ENCODE data around the gene HLCS. TPM values are rescaled to one million over a fixed set of nuclear protein-coding genes. Genes with fewer than 3 reads are reported as not detected.
A peak's percentile ranks its signal among the peaks of the same experiment; 100 is the strongest.

The HLCS gene
- total and polyA plus RNA-seq, 5 experiments from 2014 or later, result 6.2 to 13.4 (median 12.3) TPM

DNA sequence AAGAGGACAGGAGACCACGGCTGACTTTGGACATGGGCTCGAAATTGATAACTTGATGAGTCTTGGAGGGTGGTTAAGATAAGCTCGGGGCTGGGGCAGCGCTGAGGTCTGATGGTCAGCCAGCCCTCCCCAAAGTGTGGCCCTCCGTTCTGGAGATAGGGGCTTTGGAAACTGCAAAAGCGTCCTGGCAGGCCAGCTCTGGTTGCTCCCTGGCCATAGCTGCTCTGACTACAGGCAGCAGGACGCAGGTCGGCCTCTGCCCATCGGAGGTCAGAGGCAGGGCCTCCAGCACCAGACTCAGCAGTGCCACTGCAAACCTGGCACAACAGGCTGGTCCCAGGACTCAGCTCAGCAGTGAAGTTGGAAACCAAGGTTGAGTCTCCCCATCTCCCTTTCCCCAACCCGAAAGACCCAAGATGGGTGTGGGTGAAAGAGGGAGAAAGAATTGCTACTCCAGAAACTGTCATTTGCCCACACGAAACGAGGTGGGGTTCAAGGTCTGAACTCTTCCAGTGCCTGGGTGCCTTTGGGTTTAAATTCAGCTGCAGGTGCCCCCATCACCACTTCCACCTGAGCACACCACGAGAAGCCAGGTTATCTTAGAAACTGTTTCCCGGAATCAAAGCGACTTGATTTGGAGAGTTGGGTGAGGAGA lies 262.7 kb downstream of the HLCS start:
- ATAC-seq (no peak), DNase-seq (no peak)
- H3K27me3 Mint-ChIP-seq, result peaks cover 40 to 89% (median 72%) of the 10 kb centered on the region in 5 donors
- peak overlapping the region in 1 of 10 donors; percentile 26 for H3K27ac Mint-ChIP-seq
- POLR2A ChIA-PET, result no interaction called here
- peaks cover 36 to 72% (median 52%) of the 10 kb centered on the region in 4 donors for H3K4me1 Mint-ChIP-seq
- H3K9me3 Mint-ChIP-seq, result peaks cover 0 to 2% (median 0%) of the 10 kb centered on the region in 9 donors
- peaks cover 0 to 18% (median 0%) of the 10 kb centered on the region in 3 donors for H3K36me3 Mint-ChIP-seq
- peak overlapping the region in 6 of 10 donors; percentile 7 to 77 (median 34) for H3K4me3 Mint-ChIP-seq

- Mint-ChIP-seq H3K27ac (no peak overlapping the region), H3K36me3 (peaks cover 0 to 17% (median 0%) of the 10 kb centered on the region in 3 donors), H3K4me1 (peaks cover 31 to 66% (median 48%) of the 10 kb centered on the region in 4 donors), H3K9me3 (peaks cover 0 to 2% (median 0%) of the 10 kb centered on the region in 9 donors), H3K27me3 (peaks cover 36 to 85% (median 70%) of the 10 kb centered on the region in 5 donors), H3K4me3 (peak overlapping the region in 4 of 10 donors; percentile 10 to 26 (median 17))
- POLR2A ChIA-PET, result no interaction called here
- ATAC-seq, result no peak
- no peak for DNase-seq
Measured at GRCh38 chr21:36703123-36703522, 263.3 kb downstream of the HLCS start.

- H3K27me3 Mint-ChIP-seq, result peaks cover 36 to 86% (median 68%) of the 10 kb centered on the region in 5 donors
Measured at GRCh38 chr21:36702622-36702968, 263.9 kb downstream of the HLCS start.

GRCh38 chr21:36701756-36702621 lies 264.5 kb downstream of the HLCS start:
- Mint-ChIP-seq H3K4me1 (peaks cover 28 to 63% (median 46%) of the 10 kb centered on the region in 4 donors), H3K36me3 (peaks cover 0 to 12% (median 0%) of the 10 kb centered on the region in 3 donors), H3K9me3 (peaks cover 0 to 2% (median 0%) of the 10 kb centered on the region in 9 donors), H3K27ac (peak overlapping the region in 1 of 10 donors; percentile 41), H3K4me3 (peak overlapping the region; percentile 1 to 77 (median 56)), H3K27me3 (peaks cover 36 to 86% (median 66%) of the 10 kb centered on the region in 5 donors)
- ATAC-seq (no peak), DNase-seq (no peak)
- POLR2A ChIA-PET, result no interaction called here

More at GRCh38 chr21:36702622-36702968, 263.9 kb downstream of the HLCS start:
- Mint-ChIP-seq H3K36me3 (peaks cover 0 to 15% (median 0%) of the 10 kb centered on the region in 3 donors), H3K9me3 (peaks cover 0 to 2% (median 0%) of the 10 kb centered on the region in 9 donors), H3K4me1 (peaks cover 31 to 63% (median 49%) of the 10 kb centered on the region in 4 donors), H3K27ac (peak overlapping the region in 1 of 10 donors; percentile 41), H3K4me3 (peak overlapping the region in 3 of 10 donors; percentile 11 to 52 (median 39))
- POLR2A ChIA-PET, result no interaction called here
- ATAC-seq, result no peak
- no peak for DNase-seq

DNA sequence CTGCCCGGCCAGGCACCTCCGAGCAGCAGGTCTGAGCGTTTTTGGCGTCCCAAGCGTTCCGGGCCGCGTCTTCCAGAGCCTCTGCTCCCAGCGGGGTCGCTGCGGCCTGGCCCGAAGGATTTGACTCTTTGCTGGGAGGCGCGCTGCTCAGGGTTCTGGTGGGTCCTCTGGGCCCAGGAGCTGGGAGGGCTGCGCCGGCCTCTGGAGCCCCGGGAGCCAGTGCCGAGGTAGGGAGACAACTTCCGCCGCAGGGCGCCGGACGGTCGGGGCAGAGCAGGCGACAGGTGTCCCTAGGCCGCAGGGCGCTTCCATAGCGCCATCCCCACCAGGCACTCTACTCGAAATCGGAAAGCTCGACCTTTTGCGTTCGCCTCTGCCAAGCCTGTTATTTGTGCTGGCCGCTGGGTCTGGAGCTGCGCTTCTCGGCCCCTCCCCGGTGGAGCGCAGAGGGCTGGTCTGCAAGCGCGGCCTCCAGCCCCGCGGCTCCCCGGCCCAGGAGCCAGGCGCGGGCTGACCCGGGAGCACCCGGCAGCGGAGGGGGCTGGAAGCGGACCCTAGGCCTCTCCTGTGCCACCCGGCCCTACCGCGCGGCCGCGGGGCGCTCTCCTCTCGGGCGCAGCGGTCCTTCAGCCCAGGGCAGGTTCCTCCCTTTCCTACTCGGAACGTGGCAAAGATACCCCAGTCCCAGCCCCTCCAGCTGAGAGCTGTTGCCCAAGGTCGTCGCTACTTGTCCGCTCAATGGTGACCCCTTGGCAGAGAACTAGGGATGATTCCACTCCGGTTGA lies 265.3 kb downstream of the HLCS start:
- no peak overlapping the region for H3K27ac Mint-ChIP-seq
- POLR2A ChIA-PET, result no interaction called here
- H3K36me3 Mint-ChIP-seq, result peaks cover 0 to 9% (median 0%) of the 10 kb centered on the region in 3 donors
- H3K9me3 Mint-ChIP-seq, result peaks cover 0 to 2% (median 0%) of the 10 kb centered on the region in 9 donors
- ATAC-seq, result no peak
- peak overlapping the region; percentile 1 to 84 (median 66) for H3K4me3 Mint-ChIP-seq
- no peak for DNase-seq
- peaks cover 30 to 86% (median 66%) of the 10 kb centered on the region in 5 donors for H3K27me3 Mint-ChIP-seq
- peaks cover 23 to 63% (median 43%) of the 10 kb centered on the region in 4 donors for H3K4me1 Mint-ChIP-seq

Other genes starting within 250 kb of the HLCS start
- not detected for gene RIPPLY3, start 40.0 kb upstream of the HLCS start, total RNA-seq
- gene RIPPLY3, start 40.0 kb upstream of the HLCS start, polyA plus RNA-seq, result not detected
- 10 to 100 TPM; 19.9 to 22.1 TPM for gene PIGP, start 106.4 kb upstream of the HLCS start, total RNA-seq
- 10 to 100 TPM; 32.8 to 45.2 (median 38.3) TPM for gene PIGP, start 106.4 kb upstream of the HLCS start, polyA plus RNA-seq
- gene TTC3, start 106.6 kb upstream of the HLCS start, total RNA-seq, result 100 to 1,000 TPM; 159 to 169 TPM
- gene TTC3, start 106.6 kb upstream of the HLCS start, polyA plus RNA-seq, result 100 to 1,000 TPM in 1 of 3 donors, 10 to 100 TPM in 2; 51.1 to 134 (median 69.8) TPM